Body of pancreas (tissue), 4 donors: Measurements from ENCODE around the gene RHOJ.

Experiments used
- POLR2A ChIP-seq, 3 donors: fragments of 450-650 bp; IDR thresholded peaks; one replicate each; pipeline ENCODE4 v1.6.1; 2016; ENCODE audit warnings: antibody characterized with exemption in 3 of 3, mild to moderate bottlenecking in 2 of 3
- TF ChIP-seq, protein P1 (sequence below), 7 experiments: fragments of 450-650 bp in 4 of 7; fragments of 200-600 bp in 3 of 7; sonication (generic) in 3 of 7; IDR thresholded peaks; one replicate each; pipeline ENCODE4 v1.5.1; 2016 to 2019; ENCODE audit warnings: antibody characterized with exemption in 7 of 7

DNA sequence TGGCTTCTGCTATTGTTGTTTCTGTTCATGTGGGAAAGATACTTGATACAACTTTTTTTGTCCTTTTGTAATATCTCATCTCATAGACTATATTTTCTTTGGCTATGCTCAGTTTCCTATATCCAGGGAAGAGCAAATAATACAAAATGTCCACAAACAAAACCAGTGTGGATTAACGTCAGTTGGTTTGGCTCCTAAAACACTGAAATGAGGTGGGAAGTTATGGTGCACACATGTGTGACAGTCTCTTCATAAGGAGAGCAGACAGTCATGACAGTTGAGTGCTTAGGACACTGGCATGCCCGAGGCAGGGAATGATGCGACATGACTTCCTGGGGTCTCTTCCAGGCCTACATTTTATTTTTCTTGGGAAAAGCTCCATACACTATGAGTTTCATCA, 27.5 kb downstream of the RHOJ start:
- TF ChIP-seq, protein P1, sequence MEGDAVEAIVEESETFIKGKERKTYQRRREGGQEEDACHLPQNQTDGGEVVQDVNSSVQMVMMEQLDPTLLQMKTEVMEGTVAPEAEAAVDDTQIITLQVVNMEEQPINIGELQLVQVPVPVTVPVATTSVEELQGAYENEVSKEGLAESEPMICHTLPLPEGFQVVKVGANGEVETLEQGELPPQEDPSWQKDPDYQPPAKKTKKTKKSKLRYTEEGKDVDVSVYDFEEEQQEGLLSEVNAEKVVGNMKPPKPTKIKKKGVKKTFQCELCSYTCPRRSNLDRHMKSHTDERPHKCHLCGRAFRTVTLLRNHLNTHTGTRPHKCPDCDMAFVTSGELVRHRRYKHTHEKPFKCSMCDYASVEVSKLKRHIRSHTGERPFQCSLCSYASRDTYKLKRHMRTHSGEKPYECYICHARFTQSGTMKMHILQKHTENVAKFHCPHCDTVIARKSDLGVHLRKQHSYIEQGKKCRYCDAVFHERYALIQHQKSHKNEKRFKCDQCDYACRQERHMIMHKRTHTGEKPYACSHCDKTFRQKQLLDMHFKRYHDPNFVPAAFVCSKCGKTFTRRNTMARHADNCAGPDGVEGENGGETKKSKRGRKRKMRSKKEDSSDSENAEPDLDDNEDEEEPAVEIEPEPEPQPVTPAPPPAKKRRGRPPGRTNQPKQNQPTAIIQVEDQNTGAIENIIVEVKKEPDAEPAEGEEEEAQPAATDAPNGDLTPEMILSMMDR (IDR thresholded peaks at IDR 0.05): no peak
- TF ChIP-seq POLR2A (IDR thresholded peaks at IDR 0.05): no peak
